ENCODE measurements around the gene WNT2B.

Gene WNT2B

DNA sequence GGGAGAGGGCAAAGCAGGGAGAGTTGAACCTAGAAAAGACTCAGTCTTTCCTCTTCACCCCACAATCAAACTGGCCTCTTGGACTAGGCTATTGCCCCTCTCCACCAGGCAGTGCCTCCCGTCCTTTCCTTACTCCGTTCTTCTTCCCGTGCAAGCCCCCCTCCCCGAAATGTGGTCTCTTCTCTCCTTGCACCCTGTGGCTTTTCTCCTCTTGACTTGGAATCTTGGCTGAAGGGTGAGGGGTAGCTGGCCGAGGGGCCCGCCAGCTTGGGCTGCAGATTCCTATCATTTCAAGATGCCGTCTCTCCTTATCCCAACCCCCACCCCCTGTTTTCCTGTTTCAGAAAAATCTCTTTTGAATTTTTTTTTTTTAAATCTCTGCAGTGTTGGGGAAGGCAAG lies 1.6 kb downstream of the WNT2B start:
- Histone ChIP-seq H4K20me1 (ENCODE audit: insufficient read depth, low read length) (no peaks in the 10 kb centered on the region), H3K9ac (ENCODE audit: low read depth, low read length) (no peak overlapping the region), H3K4me2 (ENCODE audit: insufficient read depth, low read length) (no peak overlapping the region), H2AFZ (ENCODE audit: low read depth, low read length) (no peak overlapping the region), H3K4me1 (ENCODE audit: insufficient read depth, low read length) (no peaks in the 10 kb centered on the region), H3K4me3 (ENCODE audit: low read depth in 1 of 2, low read length in 2 of 2) (no peak overlapping the region), H3K79me2 (ENCODE audit: insufficient read depth, low read length) (no peaks in the 10 kb centered on the region), H3K27ac (ENCODE audit: low read length) (no peak overlapping the region), H3K9me3 (ENCODE audit: insufficient read depth, low read length, severe bottlenecking) (no peaks in the 10 kb centered on the region), H3K27me3 (ENCODE audit: insufficient read depth, low read length, poor library complexity) (no peaks in the 10 kb centered on the region), H3K36me3 (ENCODE audit: insufficient read depth, low read length) (no peaks in the 10 kb centered on the region)
- ATAC-seq (ENCODE audit: insufficient read depth, low read depth) (no peak), DNase-seq (no peak)
- no peak for TF ChIP-seq EZH2 (IDR thresholded peaks at IDR 0.05; ENCODE audit: borderline replicate concordance, low read depth, low read length, severe bottlenecking)
- TF ChIP-seq, protein P1, sequence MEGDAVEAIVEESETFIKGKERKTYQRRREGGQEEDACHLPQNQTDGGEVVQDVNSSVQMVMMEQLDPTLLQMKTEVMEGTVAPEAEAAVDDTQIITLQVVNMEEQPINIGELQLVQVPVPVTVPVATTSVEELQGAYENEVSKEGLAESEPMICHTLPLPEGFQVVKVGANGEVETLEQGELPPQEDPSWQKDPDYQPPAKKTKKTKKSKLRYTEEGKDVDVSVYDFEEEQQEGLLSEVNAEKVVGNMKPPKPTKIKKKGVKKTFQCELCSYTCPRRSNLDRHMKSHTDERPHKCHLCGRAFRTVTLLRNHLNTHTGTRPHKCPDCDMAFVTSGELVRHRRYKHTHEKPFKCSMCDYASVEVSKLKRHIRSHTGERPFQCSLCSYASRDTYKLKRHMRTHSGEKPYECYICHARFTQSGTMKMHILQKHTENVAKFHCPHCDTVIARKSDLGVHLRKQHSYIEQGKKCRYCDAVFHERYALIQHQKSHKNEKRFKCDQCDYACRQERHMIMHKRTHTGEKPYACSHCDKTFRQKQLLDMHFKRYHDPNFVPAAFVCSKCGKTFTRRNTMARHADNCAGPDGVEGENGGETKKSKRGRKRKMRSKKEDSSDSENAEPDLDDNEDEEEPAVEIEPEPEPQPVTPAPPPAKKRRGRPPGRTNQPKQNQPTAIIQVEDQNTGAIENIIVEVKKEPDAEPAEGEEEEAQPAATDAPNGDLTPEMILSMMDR (IDR thresholded peaks at IDR 0.05; ENCODE audit: borderline replicate concordance, extremely low read depth, low read length, poor library complexity, severe bottlenecking): no peak

- Histone ChIP-seq H3K9me3 (ENCODE audit: insufficient read depth, low read length, severe bottlenecking) (no peaks in the 10 kb centered on the region), H3K9ac (ENCODE audit: low read depth, low read length) (no peak overlapping the region), H3K4me3 (ENCODE audit: low read depth in 1 of 2, low read length in 2 of 2) (no peak overlapping the region), H3K4me1 (ENCODE audit: insufficient read depth, low read length) (no peaks in the 10 kb centered on the region), H2AFZ (ENCODE audit: low read depth, low read length) (no peak overlapping the region), H3K27ac (ENCODE audit: low read length) (no peak overlapping the region), H3K4me2 (ENCODE audit: insufficient read depth, low read length) (no peak overlapping the region), H3K79me2 (ENCODE audit: insufficient read depth, low read length) (no peaks in the 10 kb centered on the region), H3K36me3 (ENCODE audit: insufficient read depth, low read length) (no peaks in the 10 kb centered on the region), H4K20me1 (ENCODE audit: insufficient read depth, low read length) (no peaks in the 10 kb centered on the region), H3K27me3 (ENCODE audit: insufficient read depth, low read length, poor library complexity) (no peaks in the 10 kb centered on the region)
- no peak for TF ChIP-seq EZH2 (IDR thresholded peaks at IDR 0.05; ENCODE audit: borderline replicate concordance, low read depth, low read length, severe bottlenecking)
- TF ChIP-seq, protein P1 (IDR thresholded peaks at IDR 0.05; ENCODE audit: borderline replicate concordance, extremely low read depth, low read length, poor library complexity, severe bottlenecking): no peak
- DNase-seq (no peak), ATAC-seq (ENCODE audit: insufficient read depth, low read depth) (no peak)
These were observed 3.1 kb downstream of the WNT2B start for GRCh38 chr1:112511897-112512296.

DNA sequence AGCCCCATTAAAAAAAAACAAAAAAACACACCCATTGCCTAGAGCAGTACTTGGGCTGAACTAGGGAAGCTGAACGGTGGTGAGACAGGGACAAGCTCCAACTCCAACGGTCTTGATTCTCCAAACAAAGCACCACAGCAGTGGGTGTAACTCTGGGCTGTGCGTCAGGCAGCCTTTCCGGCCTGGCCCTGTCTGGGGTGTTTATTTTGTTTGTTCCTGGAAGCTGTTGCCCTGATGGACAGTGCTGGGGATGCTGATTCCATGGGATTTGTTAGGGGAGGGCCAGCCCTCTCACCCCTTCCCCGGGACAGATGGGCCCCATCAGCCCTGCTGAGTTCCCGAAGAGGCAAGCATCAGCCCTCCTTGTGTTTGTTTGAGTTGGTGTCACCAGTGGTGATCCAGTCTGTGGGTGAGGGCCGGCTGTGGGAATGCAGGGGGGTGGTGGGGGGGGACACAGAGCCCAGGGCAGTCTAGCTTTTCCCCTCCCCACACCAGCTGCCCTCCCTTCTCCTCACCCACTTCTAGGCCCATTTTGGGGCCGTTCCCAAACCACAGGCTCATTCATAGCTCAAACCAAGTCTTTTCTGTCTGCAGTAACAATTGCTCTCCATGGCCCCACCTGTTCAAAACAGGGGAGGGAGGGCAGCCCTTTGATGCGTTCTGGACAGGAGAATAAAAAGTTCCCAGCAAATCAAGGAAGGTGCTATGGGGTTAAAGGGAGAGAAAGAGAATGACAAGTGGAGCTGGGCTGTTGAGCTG lies 4.5 kb downstream of the WNT2B start:
- H3K4me1 ChIP-seq (ENCODE audit: insufficient read depth, low read length): no peaks in the 10 kb centered on the region
- no peak overlapping the region for H3K27ac ChIP-seq (ENCODE audit: low read length)
- H3K36me3 ChIP-seq (ENCODE audit: insufficient read depth, low read length): no peaks in the 10 kb centered on the region
- no peaks in the 10 kb centered on the region for H3K79me2 ChIP-seq (ENCODE audit: insufficient read depth, low read length)
- no peak overlapping the region for H2AFZ ChIP-seq (ENCODE audit: low read depth, low read length)
- no peak overlapping the region for H3K4me2 ChIP-seq (ENCODE audit: insufficient read depth, low read length)
- H3K9ac ChIP-seq (ENCODE audit: low read depth, low read length): no peak overlapping the region
- DNase-seq (no peak), ATAC-seq (ENCODE audit: insufficient read depth, low read depth) (no peak)
- no peak for TF ChIP-seq EZH2 (IDR thresholded peaks at IDR 0.05; ENCODE audit: borderline replicate concordance, low read depth, low read length, severe bottlenecking)
- TF ChIP-seq, protein P1 (IDR thresholded peaks at IDR 0.05; ENCODE audit: borderline replicate concordance, extremely low read depth, low read length, poor library complexity, severe bottlenecking): no peak
- H4K20me1 ChIP-seq (ENCODE audit: insufficient read depth, low read length): no peaks in the 10 kb centered on the region
- H3K27me3 ChIP-seq (ENCODE audit: insufficient read depth, low read length, poor library complexity): no peaks in the 10 kb centered on the region
- no peak overlapping the region for H3K4me3 ChIP-seq (ENCODE audit: low read depth in 1 of 2, low read length in 2 of 2)
- H3K9me3 ChIP-seq (ENCODE audit: insufficient read depth, low read length, severe bottlenecking): no peaks in the 10 kb centered on the region
